Endodermal cell (in vitro differentiated cells): ENCODE results near the gene CLTCL1. TPM values are rescaled to one million over a fixed set of nuclear protein-coding genes. Genes with fewer than 3 reads are reported as not detected.

Experiments
- DNase-seq: peaks from one replicate; pipeline ENCODE4 v3.0.0-alpha.2; 2017
- H3K27ac ChIP-seq: 2 replicates; pipeline ENCODE4 v1.5.1; 2013; ENCODE audit warnings: mild to moderate bottlenecking, low read depth, low read length, moderate library complexity
- H3K27me3 ChIP-seq: 2 replicates; pipeline ENCODE4 v1.6.1; 2013; ENCODE audit warnings: mild to moderate bottlenecking, low read length, moderate library complexity; ENCODE audit not compliant: insufficient read depth, control insufficient read depth, poor library complexity, severe bottlenecking
- H3K36me3 ChIP-seq: 2 replicates; pipeline ENCODE4 v1.7.0; 2013; ENCODE audit warnings: mild to moderate bottlenecking, low read length, moderate library complexity; ENCODE audit not compliant: control insufficient read depth, insufficient read depth
- H3K4me1 ChIP-seq: one replicate; pipeline ENCODE4 v1.7.0; 2013; ENCODE audit warnings: low read length; ENCODE audit not compliant: control insufficient read depth, insufficient read depth
- H3K4me3 ChIP-seq: 2 replicates; pipeline ENCODE4 v1.5.1; 2013; ENCODE audit warnings: mild to moderate bottlenecking, low read length, moderate library complexity
- H3K9ac ChIP-seq: 2 replicates; pipeline ENCODE4 v1.6.1; 2013; ENCODE audit warnings: mild to moderate bottlenecking, low read length, moderate library complexity; ENCODE audit not compliant: poor library complexity, severe bottlenecking; ENCODE audit errors: extremely low read depth
- H3K9me3 ChIP-seq: 2 replicates; pipeline ENCODE4 v1.6.1; 2013; ENCODE audit warnings: mild to moderate bottlenecking, low read length, moderate library complexity; ENCODE audit not compliant: control insufficient read depth
- H3K27ac Mint-ChIP-seq: 2 replicates; pipeline ENCODE4 v1.8.0; 2020; ENCODE audit warnings: mixed read lengths
- H3K27me3 Mint-ChIP-seq: 2 replicates; pipeline ENCODE4 v1.8.0; 2021; ENCODE audit warnings: mild to moderate bottlenecking, mixed read lengths; ENCODE audit not compliant: insufficient read depth
- H3K36me3 Mint-ChIP-seq: 2 replicates; pipeline ENCODE4 v1.8.0; 2020; ENCODE audit warnings: low read depth, mixed read lengths
- H3K4me1 Mint-ChIP-seq: 2 replicates; pipeline ENCODE4 v1.8.0; 2020; ENCODE audit warnings: mixed read lengths
- H3K4me3 Mint-ChIP-seq: 2 replicates; pipeline ENCODE4 v1.8.0; 2020; ENCODE audit warnings: mild to moderate bottlenecking, moderate library complexity, mixed read lengths
- H3K9me3 Mint-ChIP-seq: 2 replicates; pipeline ENCODE4 v1.8.0; 2020; ENCODE audit warnings: mild to moderate bottlenecking, mixed read lengths
- CTCF ChIP-seq: fragments of 200-600 bp; sonication (generic); conservative IDR thresholded peaks from 2 replicates; pipeline ENCODE4 v1.5.0; 2021; ENCODE audit warnings: antibody characterized with exemption, mild to moderate bottlenecking
- WGBS, 2 experiments: methylation state at CpG; one replicate each; pipeline versions ENCODE4 v1.1.5 to v1.1.7; 2013; ENCODE audit warnings: missing lambda C conversion rate in 2 of 2, mixed read lengths in 1 of 2; ENCODE audit not compliant: insufficient coverage in 1 of 2, insufficient read length in 1 of 2; 5-methylcytosine and 5-hydroxymethylcytosine counted together
- total RNA-seq, 2 donors: library from RNA; stranded (reverse); fragmentation: NEBNext Ultra II Directional in 1 of 2; extraction: Animal tissue kit (Norgen Biotek cat#: 25700) in 1 of 2; gene quantifications; 2 replicates in 1 of 2; 3 replicates in 1 of 2; pipeline ENCODE4 v1.2.1, GENCODE V29; 2021

The CLTCL1 gene
- total RNA-seq, 2 donors from 2014 or later: 11.8 to 14.4 TPM

- Histone ChIP-seq H3K4me1 (no peaks in the 10 kb centered on the region), H3K4me3 (no peak overlapping the region), H3K27me3 (no peaks in the 10 kb centered on the region), H3K27ac (no peak overlapping the region), H3K9me3 (no peaks in the 10 kb centered on the region), H3K36me3 (no peaks in the 10 kb centered on the region), H3K9ac (no peak overlapping the region)
- no peak for DNase-seq
- H3K27me3 Mint-ChIP-seq: no peaks in the 10 kb centered on the region
- H3K27ac Mint-ChIP-seq: no peak overlapping the region
- no peaks in the 10 kb centered on the region for H3K4me1 Mint-ChIP-seq
- no peak for TF ChIP-seq CTCF
- 97 to 98% methylated on average over 6 to 18 of the region's 18 CpGs for WGBS, 2 experiments
- H3K4me3 Mint-ChIP-seq: no peak overlapping the region
- H3K9me3 Mint-ChIP-seq: no peaks in the 10 kb centered on the region
- H3K36me3 Mint-ChIP-seq: peaks cover 2% of the 10 kb centered on the region
Measured at GRCh38 chr22:19201869-19202798, 89.4 kb downstream of the CLTCL1 start.

- H3K4me1 Mint-ChIP-seq: no peaks in the 10 kb centered on the region
- Histone ChIP-seq H3K4me3 (no peak overlapping the region), H3K9me3 (no peaks in the 10 kb centered on the region), H3K27me3 (no peaks in the 10 kb centered on the region), H3K27ac (no peak overlapping the region), H3K9ac (no peak overlapping the region), H3K36me3 (no peaks in the 10 kb centered on the region), H3K4me1 (no peaks in the 10 kb centered on the region)
- no peak for DNase-seq
- WGBS, 2 experiments: 94 to 97% methylated on average over 16 to 23 of the region's 23 CpGs
- no peak for TF ChIP-seq CTCF
- no peaks in the 10 kb centered on the region for H3K27me3 Mint-ChIP-seq
- no peak overlapping the region for H3K27ac Mint-ChIP-seq
- peaks cover 2% of the 10 kb centered on the region for H3K36me3 Mint-ChIP-seq
- H3K9me3 Mint-ChIP-seq: no peaks in the 10 kb centered on the region
- no peak overlapping the region for H3K4me3 Mint-ChIP-seq
Measured at GRCh38 chr22:19201130-19201868, 90.2 kb downstream of the CLTCL1 start.

GRCh38 chr22:19199479-19199878, 92.0 kb downstream of the CLTCL1 start:
- Mint-ChIP-seq H3K36me3 (peaks cover 14% of the 10 kb centered on the region), H3K27ac (no peak overlapping the region), H3K4me3 (no peak overlapping the region), H3K4me1 (no peaks in the 10 kb centered on the region), H3K9me3 (no peaks in the 10 kb centered on the region), H3K27me3 (no peaks in the 10 kb centered on the region)
- Histone ChIP-seq H3K4me3 (no peak overlapping the region), H3K4me1 (no peaks in the 10 kb centered on the region), H3K9me3 (no peaks in the 10 kb centered on the region), H3K27ac (no peak overlapping the region), H3K9ac (no peak overlapping the region), H3K27me3 (no peaks in the 10 kb centered on the region), H3K36me3 (no peaks in the 10 kb centered on the region)
- no peak for DNase-seq
- 95 to 96% methylated on average over 8 of the region's 8 CpGs for WGBS, 2 experiments
- no peak for TF ChIP-seq CTCF
